Endothelial cell of umbilical vein (primary cell): Measurements from ENCODE around the gene PPFIBP1. TPM values are rescaled to one million over a fixed set of nuclear protein-coding genes. Genes with fewer than 3 reads are reported as not detected.

ENCODE experiments used
- BruUV-seq: library from RNA; stranded (reverse); fragments of 400-500 nt; replicated peaks from 2 replicates; lab custom pipeline; 2021; lab: Mats Ljungman, UMichigan
- CTCF ChIA-PET: fragments of 300-600, 350-600 bp; sonication (Branson Sonifier 250); formaldehyde crosslinking; loops from one replicate; lab custom pipeline; 2021; ENCODE audit warnings: antibody characterized with exemption, inconsistent platforms; lab: Charles Lee
- POLR2A ChIA-PET: fragments of 300-600, 350-600 bp; sonication (Branson Sonifier 250); formaldehyde crosslinking; loops from one replicate; lab custom pipeline; 2021; ENCODE audit warnings: antibody characterized with exemption, inconsistent platforms; lab: Charles Lee
- DNase-seq: peaks from one replicate; pipeline ENCODE4 v3.0.0-alpha.2; 2011; ENCODE audit warnings: low read depth, low spot score
- FAIRE-seq: peaks from 2 replicates; lab custom pipeline; 2011; peaks lifted over from hg19 to GRCh38; lab: Jason Lieb, UNC
- H2AFZ ChIP-seq: 2 replicates; pipeline ENCODE4 v1.6.0; 2012; ENCODE audit warnings: low read depth, low read length, control low read depth, inconsistent platforms
- H3K27ac ChIP-seq: 2 replicates; pipeline ENCODE4 v1.5.1; 2011; ENCODE audit warnings: low read depth, mild to moderate bottlenecking, control low read depth, low read length, moderate library complexity; ENCODE audit not compliant: insufficient read depth
- H3K27me3 ChIP-seq, 2 experiments: 2 replicates each; pipeline versions ENCODE4 v1.6.0 to v1.6.1; 2011; ENCODE audit warnings: low read length in 2 of 2, mixed read lengths in 1 of 2; ENCODE audit not compliant: control insufficient read depth in 2 of 2, insufficient read depth in 2 of 2
- H3K36me3 ChIP-seq, 2 experiments: 2 replicates in 1 of 2; 3 replicates in 1 of 2; pipeline ENCODE4 v1.5.1; 2011; ENCODE audit warnings: low read length in 2 of 2, mild to moderate bottlenecking in 1 of 2, moderate library complexity in 1 of 2; ENCODE audit not compliant: control insufficient read depth in 2 of 2, insufficient read depth in 2 of 2; ENCODE audit errors: extremely low read depth in 1 of 2
- H3K4me1 ChIP-seq: 3 replicates; pipeline ENCODE4 v1.5.1; 2011; ENCODE audit warnings: mild to moderate bottlenecking, low read length; ENCODE audit not compliant: control insufficient read depth, insufficient read depth; ENCODE audit errors: extremely low read depth
- H3K4me2 ChIP-seq: 2 replicates; pipeline ENCODE4 v1.6.1; 2011; ENCODE audit warnings: low read length, control low read depth, mixed read lengths; ENCODE audit not compliant: insufficient read depth
- H3K4me3 ChIP-seq, 3 experiments: fragments of 200-600 bp in 1 of 3; sonication (generic), shearing (Covaris generic) in 1 of 3; replicated peaks in 1 of 3; 2 replicates each; pipeline ENCODE4 v1.5.1; 2011 to 2016; ENCODE audit warnings: control low read depth in 3 of 3, low read length in 3 of 3, mild to moderate bottlenecking in 2 of 3, inconsistent platforms in 1 of 3, low read depth in 1 of 3, moderate library complexity in 1 of 3; ENCODE audit not compliant: insufficient read depth in 1 of 3
- H3K79me2 ChIP-seq: 2 replicates; pipeline ENCODE4 v1.6.0; 2012; ENCODE audit warnings: low read length, inconsistent platforms; ENCODE audit not compliant: control insufficient read depth, insufficient read depth
- H3K9ac ChIP-seq: replicated peaks from 2 replicates; pipeline ENCODE3; 2011; ENCODE audit warnings: low read length, control low read depth; ENCODE audit not compliant: insufficient read depth; ENCODE audit errors: extremely low read depth
- H3K9me1 ChIP-seq: replicated peaks from 3 replicates; pipeline ENCODE4 v1.6.0; 2011; ENCODE audit warnings: mild to moderate bottlenecking, low read length; ENCODE audit not compliant: control insufficient read depth, insufficient read depth; ENCODE audit errors: extremely low read depth
- H3K9me3 ChIP-seq: replicated peaks from 2 replicates; pipeline ENCODE4 v1.5.1; 2012; ENCODE audit warnings: low read length, inconsistent platforms; ENCODE audit not compliant: control insufficient read depth, insufficient read depth
- H4K20me1 ChIP-seq: replicated peaks from 2 replicates; pipeline ENCODE3; 2011; ENCODE audit warnings: mild to moderate bottlenecking, low read length; ENCODE audit not compliant: control insufficient read depth, insufficient read depth; ENCODE audit errors: extremely low read depth
- EZH2 ChIP-seq: IDR thresholded peaks from 2 replicates; pipeline ENCODE4 v1.6.1; 2012; ENCODE audit warnings: borderline replicate concordance, low read depth, mild to moderate bottlenecking, moderate library complexity, low read length, inconsistent platforms; ENCODE audit not compliant: severe bottlenecking
- FOS ChIP-seq: IDR thresholded peaks from 2 replicates; pipeline ENCODE4 v1.6.1; 2011; ENCODE audit warnings: mild to moderate bottlenecking, low read length, moderate library complexity, borderline replicate concordance; ENCODE audit not compliant: insufficient read depth
- GATA2 ChIP-seq: IDR thresholded peaks from 2 replicates; pipeline ENCODE4 v1.7.0; 2011; ENCODE audit warnings: low read depth, mild to moderate bottlenecking, moderate library complexity, mixed read lengths, low read length; ENCODE audit not compliant: insufficient read length, insufficient read depth
- JUN ChIP-seq: IDR thresholded peaks from 2 replicates; pipeline ENCODE4 v1.6.1; 2011; ENCODE audit warnings: borderline replicate concordance, low read depth; ENCODE audit not compliant: insufficient read length, insufficient read depth
- MYC ChIP-seq: IDR thresholded peaks from one replicate; pipeline ENCODE4 v1.6.1; 2011; ENCODE audit warnings: mild to moderate bottlenecking, low read depth, low read length
- POLR2A ChIP-seq: IDR thresholded peaks from 2 replicates; pipeline ENCODE4 v1.6.1; 2012; ENCODE audit warnings: low read depth, mild to moderate bottlenecking, control low read depth, low read length
- POLR2AphosphoS5 ChIP-seq: IDR thresholded peaks from 2 replicates; pipeline ENCODE4 v1.6.1; 2012; ENCODE audit warnings: low read depth, mild to moderate bottlenecking, control low read depth, low read length, moderate library complexity; ENCODE audit not compliant: insufficient read depth
- dilution Hi-C: fragments of 300-500 bp; cut with MboI; formaldehyde crosslinking; loops from one replicate; pipeline ENCODE4 v1.15.0; 2019; ENCODE audit warnings: low sequenced_read_pairs; ENCODE audit not compliant: extremely low pct_ligation_motif_present
- intact Hi-C: fragments of 100-400 bp; cut with micrococcal nuclease; formaldehyde crosslinking; loops from one replicate; pipeline ENCODE4 v1.10.0; 2022
- polyA plus RNA-seq, 4 experiments: library from polyadenylated mRNA; depleted of rRNA in 3 of 4; stranded (reverse) in 3 of 4; unstranded in 1 of 4; fragments of >200 nt; gene quantifications; 2 replicates each; pipeline versions ENCODE4 v1.2.1 to v1.2.3, GENCODE V29; 2011 to 2012; ENCODE audit warnings: missing spikeins in 1 of 4
- total RNA-seq: library from RNA; stranded (reverse); gene quantifications from 2 replicates; pipeline ENCODE4 v1.2.3, GENCODE V29; 2021
- TF ChIP-seq, protein P1 (sequence below), 2 donors: IDR thresholded peaks; 1 replicate in 1 of 2; 2 replicates in 1 of 2; pipeline ENCODE4 v1.5.1; 2011; ENCODE audit warnings: low read length in 2 of 2, mild to moderate bottlenecking in 2 of 2, moderate library complexity in 2 of 2, control low read depth in 1 of 2, inconsistent platforms in 1 of 2, low read depth in 1 of 2; ENCODE audit not compliant: insufficient read depth in 1 of 2; ENCODE audit errors: extremely low read depth in 1 of 2
- TF ChIP-seq, protein P2 (sequence below): IDR thresholded peaks from 2 replicates; pipeline ENCODE4 v1.6.1; 2011; ENCODE audit not compliant: insufficient read depth, insufficient read length

PPFIBP1 gene
- total and polyA plus RNA-seq, 2 donors (not counting 3 experiments of a cell fraction or from before 2014, with no cell fraction given) = 45.5 to 154 TPM

DNA sequence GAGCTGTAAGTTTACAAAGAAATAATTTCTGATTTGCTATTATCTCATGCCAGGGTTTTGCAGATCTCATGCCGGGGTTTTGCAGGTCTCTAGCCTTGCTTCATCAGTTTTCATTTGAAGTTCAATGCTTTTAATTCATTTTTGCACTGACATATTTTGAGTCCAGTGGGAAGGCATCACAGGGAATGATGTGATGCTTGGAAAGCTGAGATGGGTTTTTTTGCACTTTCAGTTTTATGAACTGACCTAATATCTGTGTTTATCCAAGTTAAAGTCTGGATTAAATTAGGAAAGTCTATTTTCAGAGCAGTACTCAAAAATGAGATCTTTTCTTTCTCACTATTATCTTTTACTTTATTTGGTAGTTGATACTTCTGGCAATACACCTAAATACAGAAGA lies 148.6 kb downstream of the PPFIBP1 start:
- Histone ChIP-seq H3K27me3 (no peaks in the 10 kb centered on the region), H3K27ac (no peak overlapping the region), H3K9me1 (no peaks in the 10 kb centered on the region), H3K79me2 (no peaks in the 10 kb centered on the region), H3K4me1 (no peaks in the 10 kb centered on the region), H3K36me3 (peaks cover 22 to 28% of the 10 kb centered on the region in 2 experiments), H3K4me2 (no peak overlapping the region), H3K9ac (no peak overlapping the region), H3K4me3 (no peak overlapping the region), H4K20me1 (no peaks in the 10 kb centered on the region), H3K9me3 (no peaks in the 10 kb centered on the region), H2AFZ (no peak overlapping the region)
- ChIA-PET CTCF (interaction anchor here (1.3 kb wide), 1 partner anchor 248 kb away, joined by 4 read pairs; no protein-coding TSS in a partner anchor), POLR2A (no interaction called here)
- BruUV-seq = no TSS peak
- intact Hi-C loops = no loop called here
- FAIRE-seq (no peak), DNase-seq (no peak)
- dilution Hi-C loops = no loop called here
- TF ChIP-seq, protein P1, sequence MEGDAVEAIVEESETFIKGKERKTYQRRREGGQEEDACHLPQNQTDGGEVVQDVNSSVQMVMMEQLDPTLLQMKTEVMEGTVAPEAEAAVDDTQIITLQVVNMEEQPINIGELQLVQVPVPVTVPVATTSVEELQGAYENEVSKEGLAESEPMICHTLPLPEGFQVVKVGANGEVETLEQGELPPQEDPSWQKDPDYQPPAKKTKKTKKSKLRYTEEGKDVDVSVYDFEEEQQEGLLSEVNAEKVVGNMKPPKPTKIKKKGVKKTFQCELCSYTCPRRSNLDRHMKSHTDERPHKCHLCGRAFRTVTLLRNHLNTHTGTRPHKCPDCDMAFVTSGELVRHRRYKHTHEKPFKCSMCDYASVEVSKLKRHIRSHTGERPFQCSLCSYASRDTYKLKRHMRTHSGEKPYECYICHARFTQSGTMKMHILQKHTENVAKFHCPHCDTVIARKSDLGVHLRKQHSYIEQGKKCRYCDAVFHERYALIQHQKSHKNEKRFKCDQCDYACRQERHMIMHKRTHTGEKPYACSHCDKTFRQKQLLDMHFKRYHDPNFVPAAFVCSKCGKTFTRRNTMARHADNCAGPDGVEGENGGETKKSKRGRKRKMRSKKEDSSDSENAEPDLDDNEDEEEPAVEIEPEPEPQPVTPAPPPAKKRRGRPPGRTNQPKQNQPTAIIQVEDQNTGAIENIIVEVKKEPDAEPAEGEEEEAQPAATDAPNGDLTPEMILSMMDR (IDR thresholded peaks at IDR 0.05; ENCODE audit: extremely low read depth in 1 of 2, insufficient read depth in 1 of 2, low read depth in 1 of 2, low read length in 2 of 2) = no peak
- no peak for TF ChIP-seq MYC
- TF ChIP-seq EZH2 = no peak

DNA sequence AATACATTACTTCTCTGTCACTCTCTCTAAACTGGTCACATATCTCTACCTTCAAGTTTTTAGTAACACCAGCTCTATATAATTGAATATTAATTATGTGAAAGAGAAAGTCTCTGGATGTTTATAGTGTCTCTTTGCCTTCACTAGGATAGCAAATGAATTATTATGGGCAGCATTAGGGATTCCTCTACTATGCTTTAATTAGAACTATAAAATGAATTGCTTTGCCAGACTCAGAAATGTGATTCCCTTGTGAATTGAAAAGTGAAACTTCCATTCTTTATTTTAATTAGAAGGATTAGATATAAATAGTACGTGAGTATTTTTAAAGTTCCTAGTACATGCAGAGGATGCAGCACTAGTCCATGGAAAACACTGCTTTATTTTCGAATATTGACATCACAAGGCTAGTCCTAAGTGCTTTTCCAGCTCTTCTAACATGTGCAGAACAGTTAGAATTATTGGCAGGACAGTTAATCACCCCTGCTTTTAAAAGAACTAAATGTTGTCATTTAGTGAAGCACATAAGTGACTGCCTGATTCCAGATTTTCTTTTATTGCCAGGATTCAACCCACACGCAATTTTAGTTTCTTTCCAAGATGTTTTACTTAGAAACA lies 149.2 kb downstream of the PPFIBP1 start:
- H3K27ac ChIP-seq = no peak overlapping the region
- POLR2A ChIA-PET = no interaction called here
- CTCF ChIA-PET = interaction anchor here (1.3 kb wide), 1 partner anchor 249 kb away, joined by 4 read pairs; no protein-coding TSS in a partner anchor
- no peak overlapping the region for H3K4me2 ChIP-seq
- no peak overlapping the region for H3K9ac ChIP-seq
- peaks cover 16 to 29% of the 10 kb centered on the region in 2 experiments for H3K36me3 ChIP-seq
- H3K9me1 ChIP-seq = no peaks in the 10 kb centered on the region
- H3K4me3 ChIP-seq = no peak overlapping the region
- H3K27me3 ChIP-seq = no peaks in the 10 kb centered on the region
- TF ChIP-seq MYC (no peak), POLR2A (no peak), GATA2 (no peak), EZH2 (no peak), POLR2AphosphoS5 (no peak), FOS (no peak), JUN (no peak)
- TF ChIP-seq, protein P2, sequence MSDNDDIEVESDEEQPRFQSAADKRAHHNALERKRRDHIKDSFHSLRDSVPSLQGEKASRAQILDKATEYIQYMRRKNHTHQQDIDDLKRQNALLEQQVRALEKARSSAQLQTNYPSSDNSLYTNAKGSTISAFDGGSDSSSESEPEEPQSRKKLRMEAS = no peak
- TF ChIP-seq, protein P1 (IDR thresholded peaks at IDR 0.05; ENCODE audit: extremely low read depth in 1 of 2, insufficient read depth in 1 of 2, low read depth in 1 of 2, low read length in 2 of 2) = no peak
- H2AFZ ChIP-seq = no peak overlapping the region
- no peaks in the 10 kb centered on the region for H3K79me2 ChIP-seq
- no peaks in the 10 kb centered on the region for H4K20me1 ChIP-seq
- H3K4me1 ChIP-seq = no peaks in the 10 kb centered on the region
- no TSS peak for BruUV-seq
- no peak for DNase-seq
- no peak for FAIRE-seq
- no peaks in the 10 kb centered on the region for H3K9me3 ChIP-seq
- dilution Hi-C loops = no loop called here
- intact Hi-C loops = no loop called here
